Pancreas (tissue), 10 donors: ENCODE measurements around the gene FBXL15. TPM values are rescaled to one million over a fixed set of nuclear protein-coding genes. Genes with fewer than 3 reads are reported as not detected.

Experiments used
- ATAC-seq, 4 donors: fragments of 200-7000 bp; cut with Tn5 transposase; one replicate each; pipeline versions ENCODE4 v1.8.0 to v1.9.1; 2020; ENCODE audit warnings: mild to moderate bottlenecking in 4 of 4, moderate library complexity in 4 of 4
- DNase-seq, 6 donors: peaks; one replicate each; pipeline ENCODE4 v3.0.0-alpha.2; 2020
- FAIRE-seq: peaks from 2 replicates; lab custom pipeline; 2012; peaks lifted over from hg19 to GRCh38; lab: Jason Lieb, UNC
- H3K27ac ChIP-seq, 4 donors: fragments of 200-600 bp; sonication (generic); 1 replicate in 3 of 4; 2 replicates in 1 of 4; pipeline versions ENCODE4 v1.5.0 to v1.8.0; 2020
- H3K27me3 ChIP-seq, 4 donors: fragments of 200-600 bp; one replicate each; pipeline ENCODE4 v1.8.0; 2021
- H3K36me3 ChIP-seq, 3 donors: fragments of 200-600 bp; sonication (generic) in 1 of 3; one replicate each; pipeline versions ENCODE4 v1.5.0 to v1.8.0; 2020 to 2021
- H3K4me1 ChIP-seq, 3 donors: fragments of 200-600 bp; one replicate each; pipeline ENCODE4 v1.8.0; 2021
- H3K4me3 ChIP-seq, 4 donors: fragments of 200-600 bp; sonication (generic) in 2 of 4; one replicate each; pipeline versions ENCODE4 v1.5.0 to v1.8.0; 2020 to 2021
- H3K9me3 ChIP-seq, 4 donors: fragments of 200-600 bp; one replicate each; pipeline ENCODE4 v1.8.0; 2021
- CTCF ChIP-seq, 4 donors: fragments of 200-600 bp; sonication (generic) in 3 of 4; IDR thresholded peaks; one replicate each; pipeline versions ENCODE4 v1.5.0 to v1.8.0; 2021; ENCODE audit warnings: antibody characterized with exemption in 4 of 4
- WGBS, 2 donors: extraction: QIAGEN DNeasy Blood & Tissue Kit; methylation state at CpG; one replicate each; pipeline ENCODE4 v1.1.7; 2013; 5-methylcytosine and 5-hydroxymethylcytosine counted together
- intact Hi-C, 3 donors: fragments of 100-400 bp; cut with DNase I; formaldehyde crosslinking; loops; one replicate each; pipeline versions ENCODE4 v1.11.1 to v1.14.2; 2022
- polyA plus RNA-seq, 2 donors: library from polyadenylated mRNA; stranded (reverse); fragments of 200-250 nt; gene quantifications; one replicate each; pipeline ENCODE4 v1.2.3, GENCODE V29; 2013
- total RNA-seq, 6 donors: library from RNA; stranded (reverse); fragmentation: NEBNext Ultra II Directional in 4 of 6; extraction: Animal tissue kit (Norgen Biotek cat#: 25700) in 4 of 6; gene quantifications; one replicate each; pipeline versions ENCODE4 v1.2.1 to v1.2.4, GENCODE V29; 2021 to 2023
- donor health status: healthy with polysubstance abuse.
- donor health status: DM: no; HTN: no; CAD: no; lungs with moderate emphysema.
- donor health status: DM: no; HTN: no; CAD: no.
- donor health status: control.
- donor health status: control.
- donor health status: Bipolar disorder and iron deficiency.
- donor health status: DM: yes; HTN: yes; CAD: no.
- donor health status: DM: no; HTN: no; CAD: no.
- donor health status: DM: no; HTN: no; CAD: no.
- donor health status: DM: yes; HTN: yes; CAD: no.

The FBXL15 gene
- total and polyA plus RNA-seq, 8 donors: 10.0 to 24.2 (median 11.1) TPM

GRCh38 chr10:102421507-102421756 is 796 bp downstream of the FBXL15 start:
- FAIRE-seq: no peak

GRCh38 chr10:102421757-102422512 is 1.3 kb downstream of the FBXL15 start:
- WGBS, 2 donors: 1% methylated on average over 49 to 62 of the region's 62 CpGs
- intact Hi-C loops: no loop called here
- ATAC-seq (peak; percentile 28 to 58 (median 38)), FAIRE-seq (no peak), DNase-seq (peak in 5 of 6 donors; percentile 74 to 91 (median 76))
- H3K4me3 ChIP-seq: peak overlapping the region; percentile 59 to 77 (median 74)
- no peak for TF ChIP-seq CTCF (IDR thresholded peaks at IDR 0.05)
- peak overlapping the region; percentile 86 to 93 (median 92) for H3K27ac ChIP-seq
- peaks cover 7 to 19% (median 12%) of the 10 kb centered on the region in 3 donors for H3K4me1 ChIP-seq
- peaks cover 0 to 7% (median 0%) of the 10 kb centered on the region in 3 donors for H3K36me3 ChIP-seq
- H3K9me3 ChIP-seq: no peaks in the 10 kb centered on the region
- no peaks in the 10 kb centered on the region for H3K27me3 ChIP-seq

More at GRCh38 chr10:102421507-102421756, 796 bp downstream of the FBXL15 start:
- peaks cover 0 to 7% (median 0%) of the 10 kb centered on the region in 3 donors for H3K36me3 ChIP-seq
- ATAC-seq (peak in 1 of 4 donors; percentile 0), DNase-seq (no peak)
- peak overlapping the region; percentile 59 to 77 (median 74) for H3K4me3 ChIP-seq
- 0% methylated on average over 13 to 14 of the region's 14 CpGs for WGBS, 2 donors
- no peak for TF ChIP-seq CTCF (IDR thresholded peaks at IDR 0.05)
- peak overlapping the region; percentile 86 to 93 (median 92) for H3K27ac ChIP-seq
- no peaks in the 10 kb centered on the region for H3K9me3 ChIP-seq
- peaks cover 0 to 3% (median 0%) of the 10 kb centered on the region in 4 donors for H3K27me3 ChIP-seq
- intact Hi-C loops: no loop called here
- H3K4me1 ChIP-seq: peaks cover 7 to 19% (median 12%) of the 10 kb centered on the region in 3 donors

- peaks cover 0 to 7% (median 0%) of the 10 kb centered on the region in 3 donors for H3K36me3 ChIP-seq
- ATAC-seq (peak; percentile 53 to 71 (median 66)), DNase-seq (peak; percentile 73 to 95 (median 88)), FAIRE-seq (no peak)
- intact Hi-C loops: no loop called here
- peak; percentile 64 to 78 (median 70) for TF ChIP-seq CTCF (IDR thresholded peaks at IDR 0.05)
- H3K4me1 ChIP-seq: peaks cover 7 to 19% (median 12%) of the 10 kb centered on the region in 3 donors
- H3K4me3 ChIP-seq: peak overlapping the region; percentile 59 to 77 (median 74)
- no peaks in the 10 kb centered on the region for H3K9me3 ChIP-seq
- H3K27ac ChIP-seq: peak overlapping the region; percentile 86 to 93 (median 92)
- H3K27me3 ChIP-seq: no peaks in the 10 kb centered on the region
- 1 to 3% methylated on average over 28 of the region's 28 CpGs for WGBS, 2 donors
These were observed 2.0 kb downstream of the FBXL15 start for GRCh38 chr10:102422545-102423129.

- no peak for ATAC-seq
These were observed 2.8 kb downstream of the FBXL15 start for GRCh38 chr10:102423372-102423968.

More at GRCh38 chr10:102423372-102423968, 2.8 kb downstream of the FBXL15 start:
- Histone ChIP-seq H3K4me3 (peak overlapping the region in 2 of 4 donors; percentile 59 to 72), H3K4me1 (peaks cover 7 to 19% (median 12%) of the 10 kb centered on the region in 3 donors), H3K9me3 (no peaks in the 10 kb centered on the region), H3K27me3 (no peaks in the 10 kb centered on the region), H3K27ac (no peak overlapping the region), H3K36me3 (peaks cover 0 to 7% (median 0%) of the 10 kb centered on the region in 3 donors)
- WGBS, 2 donors: 82 to 90% methylated on average over 13 of the region's 13 CpGs
- no peak for TF ChIP-seq CTCF (IDR thresholded peaks at IDR 0.05)
- DNase-seq (peak in 1 of 6 donors; percentile 58), FAIRE-seq (no peak)
- intact Hi-C loops: no loop called here
